ENCODE data around the gene NCAM2.

NCAM2 gene

DNA sequence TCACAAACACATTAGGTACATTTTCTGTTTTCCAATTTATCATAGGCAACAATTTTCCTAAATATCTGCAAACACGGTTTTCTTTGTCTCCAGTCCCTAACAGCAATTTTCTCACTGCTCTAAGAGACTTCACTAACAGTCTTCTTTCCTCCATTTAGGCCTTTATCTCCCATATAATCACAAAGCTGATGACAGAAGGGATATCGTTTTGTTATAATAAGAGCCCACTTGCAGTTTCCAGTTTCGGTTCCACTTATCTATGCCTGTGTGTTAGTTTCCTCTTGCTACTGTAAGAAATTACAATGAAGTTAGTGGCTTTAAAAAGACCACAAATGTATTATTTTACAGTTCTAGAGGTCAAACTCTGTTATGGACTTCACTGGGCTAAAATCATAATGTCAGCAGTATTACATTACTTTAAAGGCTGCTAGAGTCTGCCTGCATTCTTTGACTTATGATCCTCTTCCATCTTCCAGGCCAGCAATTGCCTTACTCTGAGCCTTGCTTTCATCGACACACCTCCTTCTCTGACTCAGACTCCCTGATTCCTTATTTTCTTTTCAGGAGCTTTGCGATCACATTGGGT lies 549.3 kb downstream of the NCAM2 start:
- no peak overlapping the region for H3K4me3 Mint-ChIP-seq
- H3K9me3 Mint-ChIP-seq, result no peaks in the 10 kb centered on the region
- H3K4me1 Mint-ChIP-seq, result no peaks in the 10 kb centered on the region
- H3K36me3 Mint-ChIP-seq, result no peaks in the 10 kb centered on the region
- no peak overlapping the region for H3K27ac Mint-ChIP-seq
- no peaks in the 10 kb centered on the region for H3K27me3 Mint-ChIP-seq

DNA sequence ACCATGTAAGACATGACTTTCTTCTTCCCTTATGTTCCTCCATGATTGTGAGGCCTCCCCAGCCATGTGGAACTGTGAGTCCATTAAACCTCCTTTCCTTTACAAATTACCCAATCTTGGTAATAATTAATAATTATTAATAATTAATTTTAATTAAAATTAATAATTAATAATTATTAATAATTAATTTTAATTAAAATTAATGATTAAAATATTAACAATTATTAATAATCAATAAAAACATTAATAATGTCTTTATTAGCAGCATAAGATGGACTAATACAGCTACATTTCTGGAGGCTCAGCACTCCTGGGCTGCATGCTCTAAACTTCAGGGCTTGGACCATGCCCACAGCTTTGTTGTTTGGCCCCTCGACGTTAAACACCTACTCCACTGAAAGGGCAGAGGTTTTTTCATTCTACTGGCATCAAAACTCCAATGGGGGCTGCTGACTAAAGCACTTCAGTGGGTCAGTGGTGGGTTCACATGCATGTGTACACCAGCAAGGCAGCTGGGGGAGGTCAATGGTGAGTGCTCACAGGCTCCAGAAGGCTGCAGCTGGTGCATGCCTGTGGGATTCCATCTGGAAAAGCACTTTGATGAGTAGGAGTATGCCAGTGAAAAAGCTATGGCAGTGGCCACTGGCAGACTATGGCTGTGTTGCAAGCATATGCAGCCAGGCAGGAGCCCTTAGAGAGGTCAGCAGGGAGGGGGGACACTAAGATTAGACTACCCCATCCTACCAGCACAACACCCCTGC lies 561.3 kb downstream of the NCAM2 start:
- no peaks in the 10 kb centered on the region for H3K36me3 Mint-ChIP-seq
- H3K9me3 Mint-ChIP-seq, result peaks cover 18% of the 10 kb centered on the region
- H3K27ac Mint-ChIP-seq, result no peak overlapping the region
- H3K4me1 Mint-ChIP-seq, result no peaks in the 10 kb centered on the region
- H3K4me3 Mint-ChIP-seq, result no peak overlapping the region
- H3K27me3 Mint-ChIP-seq, result no peaks in the 10 kb centered on the region

Data from activated naive CD4-positive, alpha-beta T cell treated with anti-CD3 and anti-CD28 coated beads, Interleukin-2, amount 50 U/mL, for 24 hours (primary cell).